Duodenal mucosa (tissue), 2 donors: Measurements from ENCODE around the gene RGS14.
"Not testable (repeated sequence)": the region's sequence is repeated elsewhere in the genome, so short reads cannot be mapped to it uniquely, and the experiment has no call there.

ENCODE experiments used
- H3K27ac ChIP-seq: one replicate; pipeline ENCODE4 v1.7.0; 2013; ENCODE audit warnings: low read depth, low read length
- H3K27me3 ChIP-seq, 2 donors: one replicate each; pipeline ENCODE4 v1.7.0; 2013; ENCODE audit warnings: low read length in 2 of 2, control low read depth in 1 of 2; ENCODE audit not compliant: insufficient read depth in 2 of 2, control insufficient read depth in 1 of 2
- H3K36me3 ChIP-seq, 2 donors: one replicate each; pipeline ENCODE4 v1.7.0; 2013; ENCODE audit warnings: low read length in 2 of 2, control low read depth in 1 of 2; ENCODE audit not compliant: insufficient read depth in 2 of 2, control insufficient read depth in 1 of 2
- H3K4me1 ChIP-seq, 2 donors: one replicate each; pipeline ENCODE4 v1.7.0; 2013; ENCODE audit warnings: low read length in 2 of 2, control low read depth in 1 of 2; ENCODE audit not compliant: insufficient read depth in 2 of 2, control insufficient read depth in 1 of 2
- H3K4me3 ChIP-seq, 2 donors: one replicate each; pipeline ENCODE4 v1.7.0; 2013; ENCODE audit warnings: low read length in 2 of 2, low read depth in 1 of 2
- H3K9ac ChIP-seq, 2 donors: one replicate each; pipeline ENCODE4 v1.7.0; 2013; ENCODE audit warnings: low read length in 2 of 2, low read depth in 1 of 2
- H3K9me3 ChIP-seq, 2 donors: one replicate each; pipeline ENCODE4 v1.7.0; 2013; ENCODE audit warnings: low read length in 2 of 2, control low read depth in 1 of 2; ENCODE audit not compliant: control insufficient read depth in 1 of 2

RGS14 gene

DNA sequence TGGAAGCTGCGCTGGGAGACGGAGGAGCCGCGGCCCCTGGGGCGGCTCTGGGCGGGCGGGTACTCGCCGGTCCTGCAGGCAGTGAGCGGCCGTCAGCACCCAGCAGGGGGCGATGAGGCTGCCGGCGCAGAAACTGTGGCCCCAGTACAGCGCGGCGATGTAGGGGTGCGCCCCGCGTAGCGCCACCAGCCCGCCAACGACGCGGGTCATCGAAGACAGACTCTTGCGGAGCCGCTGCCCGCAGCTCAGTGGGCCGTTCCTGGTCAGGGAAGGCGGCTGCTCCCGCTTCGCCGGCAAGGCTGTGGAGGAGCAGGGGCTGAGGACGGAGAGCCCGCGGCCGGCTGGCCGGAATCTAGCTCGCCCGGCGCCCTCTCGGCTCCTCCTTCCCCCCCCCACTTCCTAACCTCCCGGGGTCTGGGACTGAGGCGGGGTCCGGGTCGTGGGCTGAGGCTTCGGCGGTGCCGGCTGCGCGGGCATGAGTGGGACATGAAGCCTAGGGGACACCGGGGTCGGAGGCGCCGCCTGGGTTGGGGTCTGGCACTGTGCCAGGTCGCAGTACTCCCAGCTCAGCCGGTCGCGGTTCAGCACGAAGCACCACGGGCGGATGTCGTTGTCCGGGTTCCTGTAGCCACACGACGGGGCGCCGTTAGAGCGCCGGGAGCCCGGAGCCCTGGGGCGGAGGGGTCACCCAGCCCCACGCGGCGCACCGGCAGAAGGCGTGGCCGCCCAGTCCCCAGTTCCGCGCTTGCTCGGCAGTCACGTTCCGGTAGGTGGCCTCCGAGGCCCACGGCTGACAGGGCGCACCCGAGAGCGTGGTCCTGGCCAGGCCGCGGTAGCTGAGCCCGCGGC is 46.3 kb downstream of the RGS14 start:
- H3K4me1 ChIP-seq = peaks cover 38 to 40% of the 10 kb centered on the region in 2 donors
- no peaks in the 10 kb centered on the region for H3K36me3 ChIP-seq
- peaks cover 6 to 14% of the 10 kb centered on the region in 2 donors for H3K27me3 ChIP-seq
- H3K4me3 ChIP-seq = peak overlapping the region; percentile 53 to 84
- peak overlapping the region; percentile 44 for H3K27ac ChIP-seq
- H3K9ac ChIP-seq = peak overlapping the region; percentile 69 to 91
- no peaks in the 10 kb centered on the region for H3K9me3 ChIP-seq

DNA sequence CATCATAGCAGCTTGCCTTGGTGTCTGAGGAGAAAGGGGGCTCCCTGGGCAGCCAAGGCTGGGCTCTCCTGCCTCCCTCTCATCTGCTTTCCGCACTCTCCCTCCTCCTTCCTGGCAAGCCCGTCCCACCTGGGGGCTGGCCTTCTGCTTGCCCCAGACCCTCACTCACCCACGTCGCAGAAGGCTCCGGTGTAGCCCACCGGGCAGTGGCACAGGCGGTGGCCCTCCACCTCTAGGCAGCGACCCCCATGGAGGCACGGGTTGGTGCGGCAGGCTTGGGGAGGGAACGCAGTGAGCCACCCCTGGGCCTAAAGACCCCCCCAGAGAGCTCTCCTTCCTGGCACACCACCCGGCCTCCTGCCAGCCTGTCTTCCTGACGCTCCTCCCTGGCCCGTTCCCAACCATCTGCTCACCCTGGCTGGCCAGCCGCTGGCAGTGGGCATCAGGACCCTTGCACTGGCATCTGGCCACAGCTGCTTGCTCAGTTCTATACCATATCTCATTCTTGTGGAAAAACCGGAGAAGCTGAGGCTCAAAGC is 47.0 kb downstream of the RGS14 start:
- Histone ChIP-seq H3K36me3 (no peaks in the 10 kb centered on the region), H3K27me3 (peaks cover 6 to 11% of the 10 kb centered on the region in 2 donors), H3K4me3 (peak overlapping the region; percentile 53 to 84), H3K4me1 (peaks cover 32 to 37% of the 10 kb centered on the region in 2 donors), H3K27ac (no peak overlapping the region), H3K9ac (peak overlapping the region; percentile 69 to 91), H3K9me3 (no peaks in the 10 kb centered on the region)

DNA sequence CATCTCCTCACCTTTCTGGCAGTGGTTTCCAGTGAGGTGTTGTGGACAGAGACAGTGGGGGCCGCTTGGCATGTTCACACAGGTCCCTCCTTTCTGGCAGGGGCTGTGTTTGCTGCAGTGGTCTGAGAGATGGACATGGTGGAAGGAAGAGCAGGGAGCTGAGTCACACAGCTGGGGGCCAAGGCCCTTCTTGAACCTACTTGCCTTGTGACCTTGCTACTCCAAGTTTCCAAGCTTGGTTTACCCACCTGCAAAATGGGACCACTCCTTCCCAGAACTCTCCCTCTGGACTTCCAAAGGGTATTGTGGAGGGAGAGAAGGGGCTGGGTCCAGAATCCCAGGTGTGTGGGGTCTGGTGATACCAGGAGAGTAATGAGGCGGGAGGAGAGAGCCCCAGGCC is 47.6 kb downstream of the RGS14 start:
- H3K36me3 ChIP-seq = no peaks in the 10 kb centered on the region
- peaks cover 5 to 6% of the 10 kb centered on the region in 2 donors for H3K27me3 ChIP-seq
- H3K27ac ChIP-seq = no peak overlapping the region
- H3K4me1 ChIP-seq = peaks cover 31 to 36% of the 10 kb centered on the region in 2 donors
- no peak overlapping the region for H3K4me3 ChIP-seq
- H3K9ac ChIP-seq = peak overlapping the region in 1 of 2 donors; percentile 69
- no peaks in the 10 kb centered on the region for H3K9me3 ChIP-seq

DNA sequence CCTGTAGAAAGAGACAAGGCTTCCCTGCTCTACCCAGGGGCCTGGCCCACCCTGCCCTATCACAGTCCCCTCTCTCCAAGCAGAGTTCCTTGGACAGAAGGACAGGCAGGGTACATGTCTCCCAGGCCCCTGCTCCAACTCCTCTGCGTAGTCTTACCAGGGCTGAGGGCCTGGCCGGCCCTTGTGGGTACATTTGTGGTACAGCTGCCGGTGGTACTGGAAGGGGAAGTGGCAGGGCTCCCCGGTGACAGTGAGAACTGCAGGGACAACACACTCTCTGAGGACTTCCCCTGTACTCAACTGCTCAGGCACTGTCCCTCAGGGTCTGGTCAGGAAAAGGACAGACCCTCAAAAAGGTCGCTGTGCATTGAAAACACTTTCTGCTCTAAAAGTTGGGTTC is 48.1 kb downstream of the RGS14 start:
- H3K4me1 ChIP-seq = peaks cover 31 to 36% of the 10 kb centered on the region in 2 donors
- H3K27ac ChIP-seq = no peak overlapping the region
- no peaks in the 10 kb centered on the region for H3K36me3 ChIP-seq
- H3K9ac ChIP-seq = no peak overlapping the region
- H3K9me3 ChIP-seq = no peaks in the 10 kb centered on the region
- H3K27me3 ChIP-seq = peaks cover 5 to 6% of the 10 kb centered on the region in 2 donors
- no peak overlapping the region for H3K4me3 ChIP-seq

DNA sequence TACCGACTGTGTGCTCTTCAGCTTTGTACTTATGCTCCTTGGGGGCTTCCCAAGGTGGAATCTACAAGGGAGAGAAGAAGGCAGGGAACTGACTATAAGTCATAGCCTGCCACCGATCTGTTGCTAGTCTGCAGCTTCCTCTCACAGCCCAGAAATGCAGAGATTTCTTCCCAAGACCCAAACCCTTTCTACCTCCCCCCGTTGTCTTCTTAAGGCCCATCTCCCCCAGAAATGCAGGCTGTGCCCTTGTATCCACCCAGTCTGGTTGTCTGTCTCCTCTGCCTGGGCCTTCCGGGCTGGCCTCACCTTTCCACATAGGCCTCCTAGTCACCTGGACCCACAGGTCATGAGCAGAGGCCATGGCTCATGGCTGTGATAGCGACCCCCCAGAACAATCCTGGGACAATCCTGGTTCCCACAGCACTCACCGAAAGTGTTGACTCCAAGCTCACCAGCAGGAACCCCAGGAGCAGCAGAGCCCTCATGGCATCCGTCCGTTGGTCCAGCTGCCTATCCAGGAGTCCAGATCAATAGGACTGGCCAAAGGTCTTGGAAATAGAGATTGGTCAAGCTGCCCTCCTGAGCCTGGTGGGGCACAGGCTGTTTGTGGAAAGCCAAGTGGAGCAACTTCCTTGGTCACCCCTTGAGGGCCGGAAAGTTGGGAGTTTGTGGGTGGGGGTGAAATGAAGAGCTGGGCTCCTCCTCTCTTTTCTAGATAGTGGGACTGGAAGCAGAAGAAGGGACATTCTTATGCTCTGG is 51.5 kb downstream of the RGS14 start, which contains the start of gene F12:
Gene F12 (minus strand): TSS at position 522 of the 759 bp plus-strand sequence. CDS start 37 bp downstream, at position 485.
- Histone ChIP-seq H3K9me3 (no peaks in the 10 kb centered on the region), H3K27ac (no peak within 1 kb of the TSS), H3K36me3 (no peaks in the 10 kb centered on the region), H3K4me3 (no peak within 1 kb of the TSS), H3K27me3 (no peaks in the 10 kb centered on the region), H3K9ac (no peak within 1 kb of the TSS), H3K4me1 (peaks cover 22% of the 10 kb centered on the region in 2 donors)

DNA sequence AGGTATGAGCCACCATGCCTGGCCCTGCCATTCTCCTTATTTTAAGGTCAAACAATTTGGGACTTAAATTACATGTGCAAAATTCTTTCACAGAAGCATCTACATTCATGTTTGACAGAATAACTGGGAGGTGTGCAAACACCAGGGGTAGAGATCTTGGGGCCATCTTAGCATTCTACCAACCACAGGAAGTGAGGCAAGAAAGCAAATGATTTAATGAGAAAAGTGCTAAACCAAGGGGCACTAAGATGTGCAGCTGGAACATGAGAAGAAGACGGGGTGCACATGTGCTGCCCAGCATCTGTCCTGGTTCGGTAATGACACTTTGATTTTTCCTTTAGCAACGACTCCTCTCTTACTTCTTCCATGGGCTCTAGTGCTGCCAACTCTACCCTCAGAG is 52.9 kb downstream of the RGS14 start:
- no peak overlapping the region for H3K9ac ChIP-seq
- H3K27ac ChIP-seq = no peak overlapping the region
- peaks cover 10 to 12% of the 10 kb centered on the region in 2 donors for H3K4me1 ChIP-seq
- no peaks in the 10 kb centered on the region for H3K27me3 ChIP-seq
- H3K36me3 ChIP-seq = no peaks in the 10 kb centered on the region
- H3K9me3 ChIP-seq = no peaks in the 10 kb centered on the region
- H3K4me3 ChIP-seq = no peak overlapping the region

DNA sequence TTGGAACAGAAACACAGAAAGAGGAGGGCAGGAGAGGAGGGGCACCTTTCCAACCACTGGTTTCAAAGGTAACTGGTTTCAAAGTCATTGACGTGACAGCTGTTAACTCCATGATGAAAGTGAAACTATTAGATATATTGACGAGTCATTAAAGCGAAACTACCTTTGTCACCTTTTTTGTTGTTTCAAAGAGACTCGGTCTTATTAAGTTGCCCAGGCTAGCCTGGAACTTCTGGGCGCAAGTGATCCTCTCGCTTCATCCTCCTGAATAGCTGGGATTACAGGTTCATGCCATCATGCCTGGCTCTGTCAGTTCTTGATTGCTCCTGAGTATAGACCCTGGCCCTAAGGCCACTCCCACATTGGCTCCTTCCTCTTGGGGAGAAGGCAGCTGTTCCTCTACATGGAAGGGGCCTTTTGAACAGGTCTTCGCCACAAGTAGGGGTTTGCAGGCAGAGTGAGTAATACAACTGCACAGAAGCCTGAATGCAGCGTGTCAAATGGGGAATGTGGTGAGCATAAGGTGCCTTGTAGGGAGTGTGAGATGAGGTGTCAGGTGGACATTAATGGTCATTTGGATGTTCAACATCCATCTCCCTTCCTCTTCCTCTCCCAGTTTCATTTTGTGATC is 55.0 kb downstream of the RGS14 start:
- H3K27me3 ChIP-seq = no peaks in the 10 kb centered on the region
- peaks cover 15 to 17% of the 10 kb centered on the region in 2 donors for H3K4me1 ChIP-seq
- H3K9ac ChIP-seq = peak overlapping the region; percentile 10 to 48
- no peaks in the 10 kb centered on the region for H3K36me3 ChIP-seq
- H3K4me3 ChIP-seq = peak overlapping the region; percentile 55 to 61
- no peaks in the 10 kb centered on the region for H3K9me3 ChIP-seq
- H3K27ac ChIP-seq = peak overlapping the region; percentile 24

DNA sequence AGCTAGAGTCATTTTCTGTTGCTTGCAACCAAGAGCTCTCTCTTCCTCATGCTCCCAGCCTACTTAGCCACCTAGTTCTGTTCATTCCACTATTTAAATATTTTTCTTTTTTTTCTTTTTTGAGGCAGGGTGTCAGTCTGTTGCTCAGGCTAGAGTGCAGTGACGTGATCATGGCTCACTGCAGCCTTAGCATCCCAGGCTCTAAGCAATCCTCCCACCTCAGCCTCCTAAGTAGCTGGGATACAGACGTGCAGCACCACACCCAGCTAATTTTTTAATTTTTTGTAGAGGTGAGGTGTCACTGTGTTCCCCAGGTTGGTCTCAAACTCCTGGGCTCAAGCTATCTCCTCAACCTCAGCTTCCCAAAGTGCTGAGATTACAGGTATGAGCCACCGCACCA is 56.8 kb downstream of the RGS14 start:
- no peaks in the 10 kb centered on the region for H3K36me3 ChIP-seq
- peaks cover 15 to 17% of the 10 kb centered on the region in 2 donors for H3K4me1 ChIP-seq
- H3K27ac ChIP-seq = no peak overlapping the region
- no peaks in the 10 kb centered on the region for H3K9me3 ChIP-seq
- H3K9ac ChIP-seq = no peak overlapping the region
- no peaks in the 10 kb centered on the region for H3K27me3 ChIP-seq
- H3K4me3 ChIP-seq = no peak overlapping the region

DNA sequence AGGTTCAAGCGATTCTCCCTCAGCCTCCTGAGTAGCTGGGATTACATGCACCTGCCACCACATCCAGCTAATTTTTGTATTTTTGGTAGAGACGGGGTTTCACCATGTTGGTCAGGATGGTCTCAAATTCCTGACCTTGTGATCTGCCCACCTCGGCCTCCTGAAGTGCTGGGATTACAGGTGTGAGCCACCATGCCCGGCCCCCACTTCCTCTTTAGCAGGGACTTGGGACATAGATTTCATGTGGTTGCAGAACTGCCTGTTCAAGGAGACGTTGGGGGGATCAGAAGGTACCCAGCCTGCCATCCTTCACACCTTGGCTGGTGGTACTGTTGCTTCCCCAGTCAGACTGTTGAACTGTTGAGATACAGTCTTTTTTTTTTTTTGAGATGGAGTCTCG is 59.4 kb downstream of the RGS14 start:
- H3K27me3 ChIP-seq, H3K9ac ChIP-seq, H3K4me3 ChIP-seq, H3K9me3 ChIP-seq, H3K36me3 ChIP-seq, H3K27ac ChIP-seq: not testable (repeated sequence)
- peaks cover 15 to 18% of the 10 kb centered on the region in 2 donors for H3K4me1 ChIP-seq
